Spleen (tissue), 11 donors: ENCODE measurements around the gene FXYD5. TPM values are rescaled to one million over a fixed set of nuclear protein-coding genes. Genes with fewer than 3 reads are reported as not detected.

ENCODE experiments used
- DNase-seq: peaks from one replicate; pipeline ENCODE4 v3.0.0-alpha.2; 2020
- H3K27ac ChIP-seq, 8 donors: fragments of 200-600 bp; sonication (generic) in 7 of 8; 1 replicate in 4 of 8; 2 replicates in 4 of 8; pipeline versions ENCODE4 v1.5.0 to v1.8.0; 2016 to 2021; ENCODE audit warnings: inconsistent platforms in 4 of 8, mild to moderate bottlenecking in 4 of 8, moderate library complexity in 1 of 8
- H3K27me3 ChIP-seq, 7 donors: fragments of 200-600 bp; sonication (generic) in 6 of 7; replicated peaks in 1 of 7; 1 replicate in 4 of 7; 2 replicates in 3 of 7; pipeline versions ENCODE4 v1.5.0 to v1.8.0; 2016 to 2021; ENCODE audit warnings: inconsistent platforms in 3 of 7, mild to moderate bottlenecking in 1 of 7
- H3K36me3 ChIP-seq, 6 donors: fragments of 200-600 bp; sonication (generic) in 5 of 6; 1 replicate in 4 of 6; 2 replicates in 2 of 6; pipeline versions ENCODE4 v1.5.0 to v1.8.0; 2016 to 2021; ENCODE audit warnings: inconsistent platforms in 2 of 6
- H3K4me1 ChIP-seq, 6 donors: fragments of 200-600 bp; sonication (generic) in 5 of 6; 1 replicate in 3 of 6; 2 replicates in 3 of 6; pipeline versions ENCODE4 v1.5.0 to v1.8.0; 2016 to 2021; ENCODE audit warnings: inconsistent platforms in 3 of 6
- H3K4me3 ChIP-seq, 8 donors: fragments of 200-600 bp; sonication (generic) in 7 of 8; 1 replicate in 4 of 8; 2 replicates in 4 of 8; pipeline versions ENCODE4 v1.5.0 to v1.8.0; 2016 to 2021; ENCODE audit warnings: inconsistent platforms in 4 of 8, mild to moderate bottlenecking in 4 of 8, moderate library complexity in 2 of 8
- H3K9me3 ChIP-seq, 8 donors: fragments of 200-600 bp; sonication (generic) in 7 of 8; 1 replicate in 4 of 8; 2 replicates in 4 of 8; pipeline versions ENCODE4 v1.5.0 to v1.8.0; 2016 to 2021; ENCODE audit warnings: inconsistent platforms in 4 of 8
- POLR2A ChIP-seq, 3 donors: fragments of 450-650 bp; IDR thresholded peaks; one replicate each; pipeline ENCODE4 v1.5.1; 2017; ENCODE audit warnings: antibody characterized with exemption in 3 of 3, mild to moderate bottlenecking in 1 of 3
- POLR2AphosphoS5 ChIP-seq, 3 donors: sonication (generic); formaldehyde crosslinking; IDR thresholded peaks; one replicate each; pipeline ENCODE4 v1.5.1; 2017; ENCODE audit warnings: antibody characterized with exemption in 3 of 3
- WGBS, 5 donors: extraction: QIAGEN DNeasy Blood & Tissue Kit in 3 of 5; methylation state at CpG; one replicate each; pipeline versions ENCODE4 v1.1.5 to v1.1.7; 2013 to 2018; 5-methylcytosine and 5-hydroxymethylcytosine counted together
- intact Hi-C: fragments of 100-400 bp; cut with DNase I; formaldehyde crosslinking; loops from one replicate; pipeline ENCODE4 v1.15.0; 2023; ENCODE audit warnings: low total_unique reads
- polyA plus RNA-seq, 3 donors: library from polyadenylated mRNA; stranded (reverse); fragments of 200-250 nt; gene quantifications; one replicate each; pipeline ENCODE4 v1.2.1, GENCODE V29; 2013
- total RNA-seq, 7 donors: library from RNA; depleted of rRNA in 3 of 7; stranded (reverse); fragments of >200 nt in 3 of 7; fragmentation: NEBNext Ultra II Directional in 4 of 7; extraction: Animal tissue kit (Norgen Biotek cat#: 25700) in 4 of 7; gene quantifications; one replicate each; pipeline versions ENCODE4 v1.1.0 to v1.2.1, GENCODE V29; 2016 to 2021
- TF ChIP-seq, protein P1 (sequence below), 11 experiments: fragments of 200-600 bp in 7 of 11; fragments of 450-650 bp in 4 of 11; sonication (generic) in 4 of 11; IDR thresholded peaks in 8 of 11; conservative IDR thresholded peaks in 3 of 11; 1 replicate in 7 of 11; 2 replicates in 4 of 11; pipeline versions ENCODE4 v1.4.0 to v1.8.0; 2016 to 2021; ENCODE audit warnings: antibody characterized with exemption in 11 of 11, inconsistent platforms in 4 of 11, mild to moderate bottlenecking in 1 of 11
- donor health status: healthy with polysubstance abuse.
- donor health status: DM: no; HTN: no; CAD: no; lungs with moderate emphysema.
- donor health status: DM: no; HTN: no; CAD: no.
- donor health status: Bipolar disorder and iron deficiency.
- donor health status: healthy.
- donor health status: DM: no; HTN: no; CAD: no.
- donor health status: DM: yes; HTN: yes; CAD: no.

The FXYD5 gene
- total and polyA plus RNA-seq, 10 donors, result 132 to 235 (median 175) TPM

DNA sequence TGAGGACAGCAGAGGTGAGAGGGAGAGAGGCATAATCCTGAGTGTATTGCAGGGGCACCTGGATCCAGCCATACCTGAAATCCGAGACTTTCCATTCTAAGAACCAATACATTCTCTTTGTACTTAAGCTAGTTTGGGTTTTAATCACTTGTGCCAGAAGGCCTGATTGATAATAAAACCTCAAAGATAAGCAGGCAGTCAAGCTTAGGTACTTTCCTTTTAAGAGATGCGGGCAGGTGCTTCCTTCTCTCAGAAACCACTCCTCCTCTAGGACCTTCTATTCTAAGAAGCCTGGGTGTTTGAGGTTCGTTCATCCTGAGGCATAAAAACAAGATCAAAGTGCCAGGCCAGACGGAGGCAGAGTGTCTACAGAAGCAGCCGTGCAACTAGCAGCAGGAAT, 51.8 kb downstream of the FXYD5 start:
- no peak for DNase-seq
- WGBS, 5 donors, result 20 to 30% (median 24%) methylated on average over 5 of the region's 5 CpGs
- peak overlapping the region; percentile 61 to 98 (median 84) for H3K27ac ChIP-seq
- peak overlapping the region in 1 of 8 donors; percentile 35 for H3K4me3 ChIP-seq
- H3K9me3 ChIP-seq, result peaks cover 0 to 3% (median 0%) of the 10 kb centered on the region in 8 donors
- intact Hi-C loops, result loop anchor here (10.0 kb wide), 1 partner anchor 52 kb away; the partner anchor contains the start of gene FXYD5
- TF ChIP-seq POLR2AphosphoS5 (IDR thresholded peaks at IDR 0.05), result peak in 1 of 3 donors; percentile 90
- TF ChIP-seq, protein P1, sequence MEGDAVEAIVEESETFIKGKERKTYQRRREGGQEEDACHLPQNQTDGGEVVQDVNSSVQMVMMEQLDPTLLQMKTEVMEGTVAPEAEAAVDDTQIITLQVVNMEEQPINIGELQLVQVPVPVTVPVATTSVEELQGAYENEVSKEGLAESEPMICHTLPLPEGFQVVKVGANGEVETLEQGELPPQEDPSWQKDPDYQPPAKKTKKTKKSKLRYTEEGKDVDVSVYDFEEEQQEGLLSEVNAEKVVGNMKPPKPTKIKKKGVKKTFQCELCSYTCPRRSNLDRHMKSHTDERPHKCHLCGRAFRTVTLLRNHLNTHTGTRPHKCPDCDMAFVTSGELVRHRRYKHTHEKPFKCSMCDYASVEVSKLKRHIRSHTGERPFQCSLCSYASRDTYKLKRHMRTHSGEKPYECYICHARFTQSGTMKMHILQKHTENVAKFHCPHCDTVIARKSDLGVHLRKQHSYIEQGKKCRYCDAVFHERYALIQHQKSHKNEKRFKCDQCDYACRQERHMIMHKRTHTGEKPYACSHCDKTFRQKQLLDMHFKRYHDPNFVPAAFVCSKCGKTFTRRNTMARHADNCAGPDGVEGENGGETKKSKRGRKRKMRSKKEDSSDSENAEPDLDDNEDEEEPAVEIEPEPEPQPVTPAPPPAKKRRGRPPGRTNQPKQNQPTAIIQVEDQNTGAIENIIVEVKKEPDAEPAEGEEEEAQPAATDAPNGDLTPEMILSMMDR (IDR thresholded peaks at IDR 0.05 in 8 of 11, conservative IDR thresholded peaks at IDR 0.05 in 3 of 11), result no peak
- peak in 1 of 3 donors; percentile 12 for TF ChIP-seq POLR2A (IDR thresholded peaks at IDR 0.05)
- no peaks in the 10 kb centered on the region for H3K36me3 ChIP-seq
- peaks cover 27 to 74% (median 63%) of the 10 kb centered on the region in 6 donors for H3K4me1 ChIP-seq
- no peaks in the 10 kb centered on the region for H3K27me3 ChIP-seq

DNA sequence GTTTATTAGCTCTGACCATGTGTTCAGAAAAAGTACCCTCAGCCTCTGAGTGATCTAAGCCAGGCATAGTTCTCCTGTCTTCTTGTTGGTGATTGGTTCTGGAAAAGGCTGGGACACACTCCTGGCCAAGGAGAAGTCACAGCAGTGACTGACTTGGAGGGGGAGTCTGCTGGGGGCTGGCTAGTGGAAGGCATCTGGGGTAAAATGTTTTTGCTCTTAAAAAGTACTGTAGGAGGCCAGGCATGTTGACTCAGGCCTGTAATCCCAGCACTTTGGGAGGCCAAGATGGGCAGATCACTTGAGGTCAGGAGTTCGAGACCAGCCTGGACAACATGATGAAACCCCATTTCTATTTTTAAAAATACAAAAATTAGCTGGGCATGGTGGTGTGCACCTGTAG, 52.3 kb downstream of the FXYD5 start:
- Histone ChIP-seq H3K27ac (peak overlapping the region; percentile 61 to 98 (median 84)), H3K9me3 (peaks cover 0 to 3% (median 0%) of the 10 kb centered on the region in 8 donors), H3K27me3 (no peaks in the 10 kb centered on the region), H3K4me1 (peaks cover 31 to 79% (median 68%) of the 10 kb centered on the region in 6 donors), H3K4me3 (peak overlapping the region in 1 of 8 donors; percentile 35), H3K36me3 (no peaks in the 10 kb centered on the region)
- TF ChIP-seq POLR2A (IDR thresholded peaks at IDR 0.05) (no peak), POLR2AphosphoS5 (IDR thresholded peaks at IDR 0.05) (no peak)
- TF ChIP-seq, protein P1 (IDR thresholded peaks at IDR 0.05 in 8 of 11, conservative IDR thresholded peaks at IDR 0.05 in 3 of 11), result no peak
- DNase-seq, result no peak
- 67 to 100% (median 86%) methylated on average over 1 of the region's 1 CpG for WGBS, 5 donors
- intact Hi-C loops, result loop anchor here (10.0 kb wide), 1 partner anchor 52 kb away; the partner anchor contains the start of gene FXYD5

DNA sequence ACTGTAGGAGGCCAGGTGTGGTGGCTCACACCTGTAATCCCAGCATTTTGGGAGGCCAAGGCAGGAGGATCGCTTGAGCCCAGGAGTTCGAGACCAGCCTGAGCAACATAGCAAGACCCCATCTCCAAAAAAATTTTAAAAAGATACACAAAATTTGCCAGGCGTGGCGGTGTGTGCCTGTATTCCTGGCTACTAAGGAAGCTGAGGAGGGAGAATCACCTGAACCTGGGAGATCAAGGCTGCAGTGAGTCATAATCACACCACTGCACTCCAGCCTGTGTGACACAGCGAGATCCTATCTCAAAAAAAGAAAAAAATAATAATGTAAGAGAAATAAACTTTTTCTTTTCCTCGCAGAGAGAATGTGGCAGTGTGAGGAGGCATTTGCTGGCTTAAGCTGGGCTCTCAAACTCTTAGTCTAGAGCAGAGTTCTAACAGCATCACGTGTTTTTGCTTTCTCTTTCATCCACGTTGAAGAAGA, 52.9 kb downstream of the FXYD5 start:
- Histone ChIP-seq H3K9me3 (peaks cover 0 to 3% (median 0%) of the 10 kb centered on the region in 8 donors), H3K4me3 (no peak overlapping the region), H3K4me1 (peaks cover 36 to 84% (median 74%) of the 10 kb centered on the region in 6 donors), H3K27ac (peak overlapping the region; percentile 61 to 98 (median 84)), H3K36me3 (no peaks in the 10 kb centered on the region), H3K27me3 (no peaks in the 10 kb centered on the region)
- no peak for DNase-seq
- whole genome bisulfite sequencing, 5 donors, result 73 to 78% (median 75%) methylated on average over 8 of the region's 8 CpGs
- TF ChIP-seq POLR2A (IDR thresholded peaks at IDR 0.05), result no peak
- intact Hi-C loops, result loop anchor here (10.0 kb wide), 1 partner anchor 53 kb away; the partner anchor contains the start of gene FXYD5

DNA sequence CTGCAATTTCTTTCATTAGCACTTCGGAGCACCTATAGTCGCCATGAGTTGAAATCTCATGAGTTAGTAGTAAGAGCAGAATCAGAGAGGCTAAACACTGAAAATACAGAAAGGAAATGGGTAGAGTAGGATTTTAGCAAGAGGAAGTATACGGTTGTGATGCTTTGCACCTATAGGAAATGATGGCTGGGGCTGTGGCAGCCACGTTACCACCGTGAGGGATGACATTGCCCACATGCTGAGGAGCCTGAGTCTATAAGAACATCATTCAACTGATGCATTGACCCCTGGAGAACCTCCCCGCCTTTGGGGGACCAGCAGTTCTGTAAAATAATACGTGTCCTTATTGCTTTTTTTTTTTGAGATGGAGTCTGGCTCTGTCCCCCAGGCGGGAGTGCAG, 53.6 kb downstream of the FXYD5 start:
- no peak for TF ChIP-seq POLR2A (IDR thresholded peaks at IDR 0.05)
- TF ChIP-seq POLR2AphosphoS5 (IDR thresholded peaks at IDR 0.05), result no peak
- DNase-seq, result no peak
- Histone ChIP-seq H3K36me3 (no peaks in the 10 kb centered on the region), H3K27me3 (no peaks in the 10 kb centered on the region), H3K9me3 (peaks cover 0 to 3% (median 0%) of the 10 kb centered on the region in 8 donors), H3K27ac (peak overlapping the region in 6 of 8 donors; percentile 36 to 98 (median 86)), H3K4me3 (no peak overlapping the region), H3K4me1 (peaks cover 43 to 91% (median 81%) of the 10 kb centered on the region in 6 donors)
- intact Hi-C loops, result loop anchor here (10.0 kb wide), 1 partner anchor 53 kb away; the partner anchor contains the start of gene FXYD5
- WGBS, 5 donors, result 80 to 88% (median 84%) methylated on average over 8 of the region's 8 CpGs

DNA sequence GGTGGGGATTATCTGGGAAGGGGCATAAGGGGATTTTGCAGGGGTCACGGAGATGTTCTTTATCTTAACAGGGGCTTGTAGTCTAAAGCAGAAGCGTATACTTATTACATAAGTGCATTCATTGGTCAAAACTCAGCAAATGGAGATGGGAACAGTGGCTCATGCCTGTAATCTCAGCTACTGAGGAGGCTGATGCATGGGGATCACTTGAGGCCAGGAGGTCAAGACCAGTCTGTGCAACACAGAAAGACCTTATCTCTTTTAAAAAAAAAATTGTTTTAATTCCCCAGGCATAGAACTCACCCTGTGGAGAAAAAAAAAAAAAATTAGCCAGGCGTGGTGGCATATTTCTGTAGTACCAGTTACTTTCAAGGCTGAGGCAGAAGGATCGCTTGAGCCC, 55.1 kb downstream of the FXYD5 start:
- Histone ChIP-seq H3K4me1 (peaks cover 58 to 94% (median 88%) of the 10 kb centered on the region in 6 donors), H3K27ac (peak overlapping the region; percentile 15 to 98 (median 87)), H3K9me3 (peaks cover 0 to 3% (median 0%) of the 10 kb centered on the region in 8 donors), H3K4me3 (no peak overlapping the region), H3K27me3 (no peaks in the 10 kb centered on the region), H3K36me3 (no peaks in the 10 kb centered on the region)
- 64 to 81% (median 72%) methylated on average over 4 of the region's 4 CpGs for WGBS, 5 donors
- intact Hi-C loops, result loop anchor here (10.0 kb wide), 1 partner anchor 55 kb away; the partner anchor contains the start of gene FXYD5
- TF ChIP-seq POLR2A (IDR thresholded peaks at IDR 0.05) (no peak), POLR2AphosphoS5 (IDR thresholded peaks at IDR 0.05) (no peak)
- TF ChIP-seq, protein P1 (IDR thresholded peaks at IDR 0.05 in 8 of 11, conservative IDR thresholded peaks at IDR 0.05 in 3 of 11), result no peak
- DNase-seq, result no peak
